GM19324 (cell line): ENCODE results near the gene EHD1.
A peak's percentile ranks its signal among the peaks of the same experiment; 100 is the strongest.

ENCODE experiments used
- ATAC-seq: cut with Tn5 transposase; IDR thresholded peaks from one replicate; pipeline ENCODE4 v1.9.1; 2021; ENCODE audit warnings: mild to moderate bottlenecking, moderate library complexity; ENCODE audit not compliant: unreplicated experiment, low FRiP score

The EHD1 gene

GRCh38 chr11:64878494-64879243, at the start of gene EHD1:
EHD1 (minus strand) TSS chr11:64878621; CDS start chr11:64878464, 157 bp downstream.
- peak; percentile 81 for ATAC-seq

- ATAC-seq, result no peak
These were observed 48.3 kb upstream of the EHD1 start for GRCh38 chr11:64926689-64927088.

GRCh38 chr11:64925536-64926436, 47.4 kb upstream of the EHD1 start:
- no peak for ATAC-seq

GRCh38 chr11:64924910-64925284, 46.5 kb upstream of the EHD1 start:
- peak; percentile 9 for ATAC-seq

- ATAC-seq, result peak; percentile 82
These were observed 45.8 kb upstream of the EHD1 start, which contains the start of gene PPP2R5B for GRCh38 chr11:64923944-64924909. PPP2R5B (plus strand) TSS chr11:64924689; CDS start chr11:64925735, 1,046 bp downstream.

- no peak for ATAC-seq
These were observed 44.8 kb upstream of the EHD1 start for GRCh38 chr11:64923151-64923661.

- ATAC-seq, result no peak
These were observed 43.0 kb upstream of the EHD1 start for GRCh38 chr11:64921384-64921783.

- ATAC-seq, result no peak
These were observed 41.7 kb upstream of the EHD1 start for GRCh38 chr11:64920124-64920523.

GRCh38 chr11:64919627-64920026, 41.2 kb upstream of the EHD1 start:
- ATAC-seq, result no peak

- ATAC-seq, result no peak
These were observed 39.6 kb upstream of the EHD1 start for GRCh38 chr11:64918017-64918416.

GRCh38 chr11:64917663-64917995, 39.2 kb upstream of the EHD1 start:
- no peak for ATAC-seq

- peak; percentile 95 for ATAC-seq
These were observed 38.6 kb upstream of the EHD1 start, which contains the start of gene ATG2A for GRCh38 chr11:64916775-64917662. ATG2A (minus strand) TSS chr11:64917209; CDS start chr11:64917135, 74 bp downstream.

GRCh38 chr11:64916040-64916774, 37.8 kb upstream of the EHD1 start:
- ATAC-seq, result no peak

GRCh38 chr11:64915376-64915887, 37.0 kb upstream of the EHD1 start:
- no peak for ATAC-seq

GRCh38 chr11:64914123-64914522, 35.7 kb upstream of the EHD1 start:
- ATAC-seq, result no peak

GRCh38 chr11:64913171-64913727, 34.8 kb upstream of the EHD1 start:
- ATAC-seq, result no peak

GRCh38 chr11:64911689-64912088, 33.3 kb upstream of the EHD1 start:
- ATAC-seq, result no peak

- no peak for ATAC-seq
These were observed 32.7 kb upstream of the EHD1 start for GRCh38 chr11:64911142-64911541.
